ENCODE measurements around the gene PPFIBP1.

GRCh38 chr12:27733791-27734190 lies 209.8 kb downstream of the PPFIBP1 start:
- TF ChIP-seq CTCF (IDR thresholded peaks at IDR 0.05) (no peak), POLR2A (IDR thresholded peaks at IDR 0.05) (no peak)

Data from lower leg skin (tissue), 3 donors.